RWPE2 (cell line): Measurements from ENCODE around the gene MACROD2.

ENCODE experiments used
- ATAC-seq: fragments of 200-7000 bp; cut with Tn5 transposase; 3 replicates; pipeline ENCODE4 v1.9.1; 2021; ENCODE audit warnings: low read depth
- DNase-seq: peaks from one replicate; pipeline ENCODE4 v3.0.0-alpha.2; 2020; ENCODE audit warnings: low spot score
- H3K27ac ChIP-seq: fragments of 450-650 bp; 2 replicates; pipeline ENCODE4 v1.5.1; 2017; ENCODE audit warnings: mild to moderate bottlenecking; ENCODE audit not compliant: poor library complexity, severe bottlenecking
- H3K27me3 ChIP-seq: fragments of 250-450 bp; sonication (Bioruptor Pico); 2 replicates; pipeline ENCODE4 v1.5.1; 2021; ENCODE audit warnings: mild to moderate bottlenecking, moderate library complexity; ENCODE audit not compliant: insufficient read depth, poor library complexity, severe bottlenecking
- H3K36me3 ChIP-seq: fragments of 250-450 bp; sonication (Bioruptor Pico); 2 replicates; pipeline ENCODE4 v1.5.1; 2020; ENCODE audit warnings: low read depth, mild to moderate bottlenecking, moderate library complexity
- H3K4me1 ChIP-seq: fragments of 250-450 bp; sonication (Bioruptor Pico); 2 replicates; pipeline ENCODE4 v1.5.1; 2021; ENCODE audit warnings: mild to moderate bottlenecking, moderate library complexity; ENCODE audit not compliant: insufficient read depth, poor library complexity, severe bottlenecking
- H3K4me3 ChIP-seq: fragments of 250-450 bp; sonication (Bioruptor Pico); 2 replicates; pipeline ENCODE4 v1.5.1; 2021; ENCODE audit warnings: mild to moderate bottlenecking, moderate library complexity; ENCODE audit not compliant: severe bottlenecking
- H3K9me3 ChIP-seq: fragments of 250-450 bp; sonication (Bioruptor Pico); 2 replicates; pipeline ENCODE4 v1.5.1; 2021; ENCODE audit warnings: mild to moderate bottlenecking, moderate library complexity; ENCODE audit not compliant: severe bottlenecking
- TF ChIP-seq, protein P1 (sequence below): fragments of 450-650 bp; IDR thresholded peaks from one replicate; pipeline ENCODE4 v1.5.1; 2017; ENCODE audit warnings: mild to moderate bottlenecking, moderate library complexity; ENCODE audit not compliant: poor library complexity, severe bottlenecking

Gene MACROD2

GRCh38 chr20:15036948-15037347, 1041.6 kb downstream of the MACROD2 start:
- H3K4me3 ChIP-seq = no peak overlapping the region
- no peak for ATAC-seq
- H3K36me3 ChIP-seq = no peaks in the 10 kb centered on the region
- no peaks in the 10 kb centered on the region for H3K9me3 ChIP-seq
- no peak overlapping the region for H3K27ac ChIP-seq
- TF ChIP-seq, protein P1, sequence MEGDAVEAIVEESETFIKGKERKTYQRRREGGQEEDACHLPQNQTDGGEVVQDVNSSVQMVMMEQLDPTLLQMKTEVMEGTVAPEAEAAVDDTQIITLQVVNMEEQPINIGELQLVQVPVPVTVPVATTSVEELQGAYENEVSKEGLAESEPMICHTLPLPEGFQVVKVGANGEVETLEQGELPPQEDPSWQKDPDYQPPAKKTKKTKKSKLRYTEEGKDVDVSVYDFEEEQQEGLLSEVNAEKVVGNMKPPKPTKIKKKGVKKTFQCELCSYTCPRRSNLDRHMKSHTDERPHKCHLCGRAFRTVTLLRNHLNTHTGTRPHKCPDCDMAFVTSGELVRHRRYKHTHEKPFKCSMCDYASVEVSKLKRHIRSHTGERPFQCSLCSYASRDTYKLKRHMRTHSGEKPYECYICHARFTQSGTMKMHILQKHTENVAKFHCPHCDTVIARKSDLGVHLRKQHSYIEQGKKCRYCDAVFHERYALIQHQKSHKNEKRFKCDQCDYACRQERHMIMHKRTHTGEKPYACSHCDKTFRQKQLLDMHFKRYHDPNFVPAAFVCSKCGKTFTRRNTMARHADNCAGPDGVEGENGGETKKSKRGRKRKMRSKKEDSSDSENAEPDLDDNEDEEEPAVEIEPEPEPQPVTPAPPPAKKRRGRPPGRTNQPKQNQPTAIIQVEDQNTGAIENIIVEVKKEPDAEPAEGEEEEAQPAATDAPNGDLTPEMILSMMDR = no peak
- no peak for DNase-seq
- H3K4me1 ChIP-seq = peaks cover 5% of the 10 kb centered on the region
- H3K27me3 ChIP-seq = no peaks in the 10 kb centered on the region

- ATAC-seq = peak; percentile 61; the same call in 2 of the 3 replicates
These were observed 1043.9 kb downstream of the MACROD2 start for GRCh38 chr20:15039088-15039752.

GRCh38 chr20:15042723-15043122, 1047.4 kb downstream of the MACROD2 start:
- H3K9me3 ChIP-seq = no peaks in the 10 kb centered on the region
- ATAC-seq (no peak), DNase-seq (no peak)
- peaks cover 18% of the 10 kb centered on the region for H3K4me1 ChIP-seq
- TF ChIP-seq, protein P1 = no peak
- no peak overlapping the region for H3K4me3 ChIP-seq
- H3K27me3 ChIP-seq = no peaks in the 10 kb centered on the region
- no peak overlapping the region for H3K27ac ChIP-seq
- no peaks in the 10 kb centered on the region for H3K36me3 ChIP-seq

More at GRCh38 chr20:15039088-15039752, 1043.9 kb downstream of the MACROD2 start:
- Histone ChIP-seq H3K4me3 (no peak overlapping the region), H3K36me3 (no peaks in the 10 kb centered on the region), H3K27me3 (no peaks in the 10 kb centered on the region), H3K9me3 (no peaks in the 10 kb centered on the region), H3K27ac (no peak overlapping the region), H3K4me1 (peaks cover 5% of the 10 kb centered on the region)
- TF ChIP-seq, protein P1 = no peak
- no peak for DNase-seq

- peak overlapping the region; percentile 12 for H3K27ac ChIP-seq
These were observed 1049.9 kb downstream of the MACROD2 start for GRCh38 chr20:15045246-15045645.

More at GRCh38 chr20:15045246-15045645, 1049.9 kb downstream of the MACROD2 start:
- no peaks in the 10 kb centered on the region for H3K36me3 ChIP-seq
- ATAC-seq (peak; percentile 95), DNase-seq (no peak)
- H3K4me3 ChIP-seq = no peak overlapping the region
- no peaks in the 10 kb centered on the region for H3K9me3 ChIP-seq
- TF ChIP-seq, protein P1 = no peak
- H3K27me3 ChIP-seq = no peaks in the 10 kb centered on the region
- H3K4me1 ChIP-seq = peaks cover 13% of the 10 kb centered on the region
